HepG2 (cell line): ENCODE data around the gene DRAP1. TPM values are rescaled to one million over a fixed set of nuclear protein-coding genes. Genes with fewer than 3 reads are reported as not detected.

Experiments
- CCDC6 ChIP-seq: sonication (generic); formaldehyde crosslinking; IDR thresholded peaks from 2 replicates; pipeline ENCODE4 v1.8.1; 2022; ENCODE audit warnings: mild to moderate bottlenecking, missing genetic modification reagents, moderate library complexity
- HDAC6 ChIP-seq: fragments of 200-600 bp; sonication (generic); IDR thresholded peaks from 2 replicates; pipeline ENCODE4 v1.7.0; 2017; ENCODE audit warnings: mild to moderate bottlenecking, antibody characterized with exemption, low read length, low read depth
- HNRNPLL ChIP-seq: fragments of 200-400 bp; formaldehyde crosslinking; IDR thresholded peaks from 2 replicates; pipeline ENCODE4 v1.6.1; 2017; ENCODE audit warnings: mild to moderate bottlenecking, low read depth, low read length; ENCODE audit not compliant: poor library complexity, severe bottlenecking
- HOXA3 ChIP-seq: sonication (generic); formaldehyde crosslinking; IDR thresholded peaks from 2 replicates; pipeline ENCODE4 v1.5.0; 2020; ENCODE audit warnings: missing genetic modification reagents
- ISX ChIP-seq: sonication (generic); formaldehyde crosslinking; conservative IDR thresholded peaks from 2 replicates; pipeline ENCODE4 v1.5.0; 2020; ENCODE audit warnings: missing genetic modification reagents
- KDM1A ChIP-seq: IDR thresholded peaks from 2 replicates; pipeline ENCODE4 v1.6.1; 2016; ENCODE audit warnings: missing compliant biosample characterization
- KDM2A ChIP-seq: sonication (generic); formaldehyde crosslinking; IDR thresholded peaks from 2 replicates; pipeline ENCODE4 v1.4.0; 2020; ENCODE audit warnings: low read depth, missing genetic modification reagents, borderline replicate concordance
- THAP9 ChIP-seq: sonication (generic); formaldehyde crosslinking; IDR thresholded peaks from 2 replicates; pipeline ENCODE4; 2020; ENCODE audit warnings: missing genetic modification reagents, mild to moderate bottlenecking, borderline replicate concordance
- ZFP82 ChIP-seq: sonication (generic); formaldehyde crosslinking; IDR thresholded peaks from 2 replicates; pipeline ENCODE4 v1.5.1; 2020; ENCODE audit warnings: mild to moderate bottlenecking, missing genetic modification reagents, borderline replicate concordance
- ZFP91 ChIP-seq: sonication (generic); formaldehyde crosslinking; IDR thresholded peaks from 2 replicates; pipeline ENCODE4 v1.9.0; 2022; ENCODE audit warnings: missing genetic modification reagents, mild to moderate bottlenecking, borderline replicate concordance
- ZNF142 ChIP-seq: sonication (generic); formaldehyde crosslinking; IDR thresholded peaks from 2 replicates; pipeline ENCODE4 v1.4.0; 2020; ENCODE audit warnings: missing genetic modification reagents
- ZNF251 ChIP-seq: sonication (generic); formaldehyde crosslinking; IDR thresholded peaks from 2 replicates; pipeline ENCODE4 v1.9.0; 2021; ENCODE audit warnings: mild to moderate bottlenecking, missing genetic modification reagents
- ZNF296 ChIP-seq: sonication (generic); formaldehyde crosslinking; conservative IDR thresholded peaks from 2 replicates; pipeline ENCODE4 v1.5.0; 2020; ENCODE audit warnings: mild to moderate bottlenecking, missing genetic modification reagents
- ZNF501 ChIP-seq: sonication (generic); formaldehyde crosslinking; IDR thresholded peaks from 2 replicates; pipeline ENCODE4 v1.5.1; 2020; ENCODE audit warnings: mild to moderate bottlenecking, moderate library complexity, missing genetic modification reagents
- ZNF563 ChIP-seq: sonication (generic); formaldehyde crosslinking; IDR thresholded peaks from 2 replicates; pipeline ENCODE4 v1.8.0; 2022; ENCODE audit warnings: mild to moderate bottlenecking, moderate library complexity, missing genetic modification reagents
- polyA plus RNA-seq, 8 experiments: library from polyadenylated mRNA; depleted of rRNA in 3 of 8; stranded (reverse) in 7 of 8; unstranded in 1 of 8; fragments of >200 nt; fragmentation: Illumina TruSeq in 4 of 8; extraction: Trizol in 4 of 8; gene quantifications; 2 replicates each; pipeline versions ENCODE4 v1.2.1 to v1.2.3, GENCODE V29; 2011 to 2016; ENCODE audit warnings: low read depth in 4 of 8, missing spikeins in 1 of 8, mixed read lengths in 1 of 8; ENCODE audit not compliant: insufficient read depth in 1 of 8
- total RNA-seq, 5 experiments: library from RNA; depleted of rRNA; stranded (reverse); fragments of >200 nt; fragmentation: Illumina TruSeq; extraction: Trizol; gene quantifications; 2 replicates each; pipeline ENCODE4 v1.2.3, GENCODE V29; 2016; ENCODE audit warnings: low read depth in 1 of 5

Gene DRAP1
- total and polyA plus RNA-seq, 2 of the 13 experiments (the other 11 are each of a cell fraction or from before 2014, with no cell fraction given) = 46.8 to 52.3 TPM

- TF ChIP-seq ZNF251 (CRISPR knock-in tag) (no peak), ZFP82 (CRISPR knock-in tag) (0 out of 2 replicates have a peak, but pooled peaks have one; percentile 14), ZNF296 (CRISPR knock-in tag) (no peak), ISX (CRISPR knock-in tag) (0 out of 2 replicates have a peak, but pooled peaks have one; percentile 27), HNRNPLL (peak; percentile 33), THAP9 (CRISPR knock-in tag) (no peak), KDM2A (CRISPR knock-in tag) (peak; percentile 32), ZFP91 (peak; percentile 1; the same call in 1 of the 2 replicates), HOXA3 (CRISPR knock-in tag) (peak; percentile 64; the same call in 1 of the 2 replicates), ZNF142 (0 out of 2 replicates have a peak, but pooled peaks have one; percentile 18), HDAC6 (no peak), ZNF501 (CRISPR knock-in tag) (peak; percentile 42; the same call in 1 of the 2 replicates), KDM1A (CRISPR knock-in tag) (peak; percentile 47; the same call in 1 of the 2 replicates), ZNF563 (CRISPR knock-in tag) (peak; percentile 17; the same call in 1 of the 2 replicates), CCDC6 (CRISPR knock-in tag) (0 out of 2 replicates have a peak, but pooled peaks have one; percentile 34)
Observed at GRCh38 chr11:65918211-65919140, 750 bp upstream of the DRAP1 start, which contains the start of gene C11orf68 (continued).
